NCI-H2107 (cell line): Measurements from ENCODE around the gene CFTR.
"Not testable (repeated sequence)": the region's sequence is repeated elsewhere in the genome, so short reads cannot be mapped to it uniquely, and the experiment has no call there.

Source experiments
- DNase-seq: peaks from one replicate; lab custom pipeline; 2025; lab: John Stamatoyannopoulos, UW

The CFTR gene

DNA sequence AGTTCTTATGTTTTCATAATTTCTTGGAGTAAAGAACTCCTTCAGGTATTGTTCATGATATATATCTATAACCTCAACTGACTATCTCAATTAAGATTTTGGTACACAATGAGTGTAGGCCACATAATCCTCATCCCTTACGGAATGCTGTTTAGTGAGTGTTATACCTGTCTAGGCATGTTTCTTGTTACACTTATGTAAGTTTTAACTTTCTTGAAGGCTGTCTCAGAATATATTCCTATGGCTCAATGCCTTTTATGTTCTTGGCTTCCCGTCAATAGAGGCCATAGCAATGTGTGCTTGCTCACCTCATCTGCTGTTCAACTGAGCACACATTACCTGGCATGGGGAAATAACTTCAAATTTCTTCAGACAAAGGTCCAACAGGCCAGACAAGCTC, 208.3 kb downstream of the CFTR start:
- DNase-seq, result no peak

DNA sequence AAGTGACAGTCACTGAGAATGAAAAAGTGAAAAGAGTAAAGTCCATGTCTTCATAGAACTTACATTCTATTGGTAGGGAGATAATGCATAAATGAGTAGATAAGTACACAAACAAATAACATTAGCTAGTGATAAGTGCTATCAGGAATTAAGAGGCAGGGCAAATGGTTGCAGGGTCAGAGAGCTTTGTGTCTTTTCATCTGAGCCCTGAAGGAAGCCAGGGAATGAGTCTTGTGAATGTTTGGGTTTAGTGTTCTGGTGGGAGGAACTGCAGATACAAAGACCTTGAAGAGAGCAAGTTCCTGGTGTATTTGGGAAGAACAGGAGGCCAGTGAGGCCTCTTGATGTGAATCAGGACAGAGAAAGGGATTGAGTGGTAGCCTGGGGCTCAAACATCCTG, 209.6 kb downstream of the CFTR start:
- DNase-seq, result no peak

DNA sequence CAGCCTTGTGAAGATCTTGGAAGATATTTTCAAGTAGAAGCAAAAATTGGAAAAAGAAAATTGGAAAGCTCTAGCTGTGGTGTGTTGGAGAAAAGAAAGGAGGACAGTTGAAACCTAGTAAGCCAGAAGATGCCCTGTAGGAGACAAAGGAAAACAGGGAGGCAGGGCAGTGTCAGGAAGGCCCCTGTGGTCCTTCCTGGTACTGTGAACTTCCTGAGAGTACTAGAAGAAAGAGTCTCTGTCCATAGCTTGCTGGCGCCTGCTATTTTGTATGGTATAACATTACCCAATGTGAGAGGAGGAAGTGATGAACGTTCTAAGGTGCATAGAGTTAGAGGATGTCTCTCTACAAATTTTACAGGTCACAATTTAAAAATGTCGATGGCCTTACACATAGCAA, 210.3 kb downstream of the CFTR start:
- no peak for DNase-seq

DNA sequence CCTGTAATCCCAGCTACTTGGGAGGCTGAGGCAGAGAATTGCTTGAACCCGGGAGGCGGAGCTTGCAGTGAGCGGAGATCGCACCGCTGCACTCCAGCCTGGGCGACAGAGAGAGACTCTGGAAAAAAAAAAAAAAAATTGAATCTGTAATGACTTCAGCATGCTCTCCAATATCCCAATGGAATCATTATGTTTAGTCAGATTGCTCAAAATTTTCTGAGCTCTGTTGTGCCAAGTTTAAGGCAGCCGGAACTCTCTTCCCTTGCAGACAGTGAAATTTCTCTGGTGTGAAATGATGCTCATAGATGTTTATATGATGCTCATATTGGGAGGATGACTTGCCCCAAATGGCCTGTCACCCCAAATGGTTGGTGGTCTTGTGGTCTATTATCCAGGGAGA, 212.5 kb downstream of the CFTR start:
- DNase-seq, result no peak

DNA sequence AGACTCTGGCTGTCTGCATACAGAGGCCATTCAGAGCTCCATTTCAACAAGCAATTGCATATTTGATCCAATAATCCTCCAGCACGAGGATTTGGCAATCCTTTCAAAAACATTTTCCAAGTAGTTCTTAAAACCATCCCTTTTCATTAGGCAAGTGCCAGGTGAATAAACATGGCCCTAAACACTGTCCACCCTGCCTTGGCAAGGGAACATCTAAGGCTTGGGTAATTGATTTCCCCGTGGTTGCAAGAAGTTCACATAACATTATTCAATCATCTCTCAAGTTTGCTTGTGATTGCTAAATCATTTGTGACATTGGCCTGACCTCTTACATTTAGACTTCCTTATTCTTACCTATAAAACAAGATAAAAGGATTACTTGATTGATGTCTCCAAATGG, 218.2 kb downstream of the CFTR start:
- DNase-seq, result no peak

DNA sequence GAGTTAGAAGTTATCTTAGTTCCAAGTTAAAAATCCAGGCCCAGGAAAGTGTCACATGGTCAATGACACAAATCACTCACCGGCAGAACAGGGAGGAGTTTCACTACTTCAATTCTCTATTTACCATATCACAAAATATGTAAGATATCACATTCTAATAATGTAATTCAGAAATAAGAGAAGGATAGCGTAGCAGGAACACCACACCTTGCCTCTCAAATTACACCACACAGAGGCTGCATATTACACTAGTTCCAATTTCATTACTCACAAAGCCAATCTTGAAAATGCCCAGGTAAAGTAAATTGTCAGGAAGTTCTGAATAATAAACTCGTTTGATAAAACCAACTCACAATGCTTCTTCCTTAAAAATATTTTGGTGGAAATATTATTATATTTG, 224.2 kb downstream of the CFTR start:
- no peak for DNase-seq

DNA sequence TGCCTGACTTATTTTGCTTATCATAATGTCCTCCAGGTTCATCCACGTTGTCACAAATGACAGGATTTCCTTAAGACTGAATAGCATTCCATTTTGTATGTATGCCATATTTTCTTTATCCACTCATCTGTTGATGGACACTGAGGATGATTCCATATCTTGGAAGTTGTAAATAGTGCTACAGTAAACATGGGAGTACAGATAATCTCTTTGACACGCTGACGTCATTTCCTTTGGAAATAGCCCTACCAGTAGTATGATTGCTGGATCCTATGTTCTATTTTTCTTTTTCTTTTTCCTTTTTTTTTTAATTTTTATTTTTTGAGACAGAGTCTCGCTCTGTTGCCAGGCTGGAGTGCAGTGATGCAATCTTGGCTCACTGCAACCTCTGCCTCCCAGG, 225.8 kb downstream of the CFTR start:
- no peak for DNase-seq

DNA sequence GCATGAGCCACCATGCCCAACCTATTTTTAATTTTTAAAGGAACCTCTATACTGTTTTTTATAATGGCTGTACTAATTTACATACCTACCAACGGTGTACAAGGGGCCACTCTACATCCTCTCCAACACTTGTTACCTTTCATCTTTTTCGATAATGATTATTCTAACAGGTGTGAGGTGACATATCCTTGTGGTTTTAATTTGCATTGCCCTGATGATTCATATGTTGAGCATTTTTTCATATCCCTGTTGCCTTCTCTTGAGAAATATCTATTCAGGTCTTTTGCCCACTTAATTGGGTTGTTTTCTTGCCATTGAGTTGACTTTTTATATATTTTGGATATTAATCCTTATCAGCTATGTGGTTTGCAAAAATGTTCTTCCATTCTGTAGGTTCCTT, 226.4 kb downstream of the CFTR start:
- DNase-seq, result no peak

DNA sequence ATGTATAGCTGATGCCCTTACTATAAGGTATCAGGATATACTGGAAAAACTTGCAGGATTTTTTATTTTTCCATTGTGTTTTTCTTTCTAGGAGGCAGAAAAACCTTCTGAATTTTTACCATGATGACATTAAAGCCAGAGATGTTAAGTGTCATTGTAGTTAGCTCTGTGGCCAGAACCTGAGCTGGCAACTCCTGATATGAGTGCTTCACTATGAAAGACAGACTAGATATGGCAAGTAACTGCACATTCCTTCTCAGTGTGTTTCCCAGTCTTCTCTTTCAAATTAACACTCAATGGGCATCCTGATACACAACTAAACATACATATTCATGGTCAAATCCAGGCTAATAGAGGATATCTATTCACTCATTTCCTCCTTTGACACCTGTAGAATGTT, 227.3 kb downstream of the CFTR start:
- DNase-seq, result no peak

DNA sequence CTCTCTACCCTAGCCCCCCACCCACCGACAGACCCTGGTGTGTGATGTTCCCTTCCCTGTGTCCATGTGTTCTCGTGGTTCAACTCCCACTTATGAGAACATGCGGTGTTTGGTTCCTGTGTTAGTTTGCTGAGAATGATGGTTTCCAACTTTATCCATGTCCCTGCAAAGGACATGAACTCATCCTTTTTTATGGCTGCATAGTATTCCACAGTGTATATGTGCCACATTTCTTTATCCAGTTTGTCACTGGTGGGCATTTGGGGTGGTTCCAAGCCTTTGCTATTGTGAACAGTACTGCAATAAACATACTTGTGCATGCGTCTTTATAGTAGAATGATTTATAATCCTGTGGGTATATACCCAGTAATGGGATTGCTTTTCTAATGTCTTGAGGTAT, 228.3 kb downstream of the CFTR start:
- DNase-seq, result not testable (repeated sequence)

DNA sequence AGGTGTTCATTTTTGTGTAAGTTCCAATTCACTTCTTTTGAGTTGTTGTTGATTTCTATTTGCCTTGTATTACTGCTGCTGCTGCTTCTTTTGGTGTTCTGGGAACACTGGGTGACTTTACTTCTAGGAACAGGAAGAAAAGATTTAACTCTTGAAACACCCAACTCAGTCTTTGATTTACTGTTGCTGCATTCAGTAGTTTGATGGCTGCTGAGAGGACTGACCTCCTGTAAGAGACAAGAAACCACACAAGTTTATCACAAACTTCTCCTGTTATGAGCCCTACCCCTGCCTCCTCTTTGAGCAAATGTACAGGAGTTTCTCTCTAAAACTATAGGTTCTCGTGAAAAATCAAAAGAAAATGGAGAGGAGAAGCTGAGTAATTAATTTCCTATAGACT, 231.7 kb downstream of the CFTR start:
- no peak for DNase-seq

DNA sequence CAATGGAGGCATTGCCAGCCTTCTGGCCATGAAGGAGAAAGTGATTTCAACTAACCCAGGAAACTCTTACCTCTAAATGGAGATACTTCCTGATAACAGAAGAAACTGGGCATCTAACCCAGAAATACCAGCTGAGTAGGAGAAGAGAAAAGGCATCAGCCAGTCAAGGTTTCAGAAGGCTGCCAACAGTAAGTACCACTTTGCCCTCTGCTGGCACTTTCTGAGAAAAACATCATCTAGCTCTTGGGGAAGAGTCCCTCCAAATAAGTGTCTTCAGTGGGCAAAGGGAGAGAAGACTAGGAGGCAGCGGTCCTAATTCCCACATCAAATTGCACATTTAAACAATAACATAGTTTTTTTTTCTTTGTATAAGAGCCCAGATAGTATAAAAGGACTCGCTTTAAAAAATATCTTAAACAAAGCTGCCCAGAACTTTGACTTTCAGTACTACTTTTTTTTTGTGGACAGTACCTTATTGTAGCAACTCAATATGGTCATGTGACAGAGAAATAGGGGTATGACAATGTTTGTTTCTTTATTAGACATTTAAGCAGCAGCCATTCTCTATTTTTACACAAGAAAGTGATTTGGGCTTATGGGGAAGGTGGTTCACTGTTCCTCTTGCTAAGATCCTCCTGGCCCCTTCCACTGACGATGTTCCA, 236.1 kb downstream of the CFTR start:
- no peak for DNase-seq

DNA sequence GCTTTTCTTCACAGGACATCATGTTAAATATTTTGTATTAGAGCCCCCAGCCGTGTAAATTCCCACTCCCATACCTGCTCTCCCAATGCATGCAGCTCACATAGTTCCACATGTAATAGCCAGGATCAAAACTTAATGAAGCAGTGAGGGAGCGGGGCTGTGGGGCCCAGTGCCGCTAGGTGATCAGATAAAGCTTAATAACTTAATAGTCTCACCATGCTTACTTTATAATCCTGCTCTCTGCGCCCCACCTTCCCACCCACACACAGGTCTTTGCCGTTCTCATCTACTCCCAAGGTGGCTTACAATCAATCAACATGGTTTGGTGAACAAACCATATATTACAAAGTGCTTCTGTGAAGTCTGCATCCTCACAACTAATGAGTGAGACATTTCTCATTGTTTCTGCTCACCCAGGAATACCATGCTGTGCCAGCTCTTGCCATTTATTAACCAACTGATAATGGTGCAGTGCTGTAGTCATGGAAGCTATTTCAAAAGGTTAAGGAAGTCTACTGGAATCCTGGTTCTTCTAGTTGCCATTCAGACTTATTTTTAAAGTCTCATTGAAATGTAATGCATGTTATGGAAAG, 237.0 kb downstream of the CFTR start:
- no peak for DNase-seq

DNA sequence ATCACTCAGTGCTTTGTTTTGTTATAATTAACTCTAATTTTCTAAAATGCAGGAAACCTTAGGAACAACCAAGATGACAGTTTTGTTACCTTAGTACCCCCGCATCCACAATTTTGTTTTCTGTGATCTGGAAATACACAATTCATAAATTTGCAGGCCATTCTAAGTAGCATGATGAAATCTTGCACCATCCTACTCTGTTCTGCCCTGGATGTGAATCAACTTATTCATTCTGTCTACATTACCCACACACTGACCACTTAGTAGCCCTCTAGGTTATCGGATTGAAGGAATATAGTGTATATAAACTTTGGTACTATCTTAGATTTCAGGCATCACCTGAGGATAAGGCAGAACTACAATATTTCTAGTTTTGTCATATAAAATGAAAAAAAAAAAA, 237.5 kb downstream of the CFTR start:
- DNase-seq, result no peak
